Iris pigment epithelial cell (primary cell): ENCODE measurements around the gene ZRANB2.

Experiments
- DNase-seq: peaks from one replicate; pipeline ENCODE4 v3.0.0-alpha.2; 2011; ENCODE audit warnings: low read depth

The ZRANB2 gene

GRCh38 chr1:71068325-71069240 is 12.3 kb downstream of the ZRANB2 start:
- no peak for DNase-seq

GRCh38 chr1:71054791-71055190 is 26.0 kb downstream of the ZRANB2 start:
- no peak for DNase-seq

- DNase-seq: no peak
These were observed 26.5 kb downstream of the ZRANB2 start for GRCh38 chr1:71054281-71054731.

GRCh38 chr1:71053758-71054157 is 27.1 kb downstream of the ZRANB2 start:
- no peak for DNase-seq

- no peak for DNase-seq
These were observed 27.7 kb downstream of the ZRANB2 start for GRCh38 chr1:71053146-71053545.

GRCh38 chr1:71049951-71050598 is 30.8 kb downstream of the ZRANB2 start:
- DNase-seq: peak; percentile 73

GRCh38 chr1:71047635-71048607 is 32.9 kb downstream of the ZRANB2 start, which contains the start of gene PTGER3:
PTGER3 (minus strand) TSS chr1:71047816; CDS start chr1:71047577, 239 bp downstream.
- no peak for DNase-seq

GRCh38 chr1:71046891-71047634 is 33.8 kb downstream of the ZRANB2 start:
- DNase-seq: no peak

- no peak for DNase-seq
These were observed 35.3 kb downstream of the ZRANB2 start for GRCh38 chr1:71045463-71046028.

GRCh38 chr1:71044833-71045232 is 36.0 kb downstream of the ZRANB2 start:
- no peak for DNase-seq

- no peak for DNase-seq
These were observed 37.8 kb downstream of the ZRANB2 start for GRCh38 chr1:71043065-71043464.

- no peak for DNase-seq
These were observed 39.0 kb downstream of the ZRANB2 start for GRCh38 chr1:71041806-71042205.

GRCh38 chr1:71039661-71040262 is 41.1 kb downstream of the ZRANB2 start:
- no peak for DNase-seq

- DNase-seq: no peak
These were observed 41.9 kb downstream of the ZRANB2 start for GRCh38 chr1:71038942-71039341.

- no peak for DNase-seq
These were observed 42.8 kb downstream of the ZRANB2 start for GRCh38 chr1:71037829-71038620.

- DNase-seq: no peak
These were observed 43.8 kb downstream of the ZRANB2 start for GRCh38 chr1:71037066-71037465.

GRCh38 chr1:71033136-71033535 is 47.7 kb downstream of the ZRANB2 start:
- DNase-seq: no peak

GRCh38 chr1:71031426-71031825 is 49.4 kb downstream of the ZRANB2 start:
- no peak for DNase-seq

- no peak for DNase-seq
These were observed 50.8 kb downstream of the ZRANB2 start for GRCh38 chr1:71030026-71030425.

GRCh38 chr1:71028981-71029380 is 51.9 kb downstream of the ZRANB2 start:
- no peak for DNase-seq
